ENCODE data around the gene AADAC.
"Not testable (repeated sequence)": the region's sequence is repeated elsewhere in the genome, so short reads cannot be mapped to it uniquely, and the experiment has no call there.

The AADAC gene

DNA sequence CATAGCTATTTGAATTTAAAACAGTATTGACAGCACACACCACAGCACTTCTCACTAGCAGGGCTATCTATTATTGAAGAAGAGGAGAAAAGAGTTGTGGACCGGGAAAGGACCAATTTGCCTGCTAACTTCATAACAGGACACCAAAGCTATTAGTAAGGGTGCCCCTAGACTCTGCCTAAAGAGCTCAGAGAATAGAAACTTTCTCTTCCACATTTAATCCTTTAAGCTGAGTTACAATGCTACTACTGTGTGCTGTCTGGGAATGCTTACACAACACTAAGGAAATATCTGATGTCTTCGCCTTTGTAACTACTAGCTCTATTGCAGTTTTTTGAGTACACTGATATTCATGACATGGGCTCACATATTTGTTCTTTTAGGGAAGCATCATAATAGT lies 13.5 kb upstream of the AADAC start:
- no peak for DNase-seq

GRCh38 chr3:151804267-151804666 lies 9.6 kb upstream of the AADAC start:
- no peak for DNase-seq

DNA sequence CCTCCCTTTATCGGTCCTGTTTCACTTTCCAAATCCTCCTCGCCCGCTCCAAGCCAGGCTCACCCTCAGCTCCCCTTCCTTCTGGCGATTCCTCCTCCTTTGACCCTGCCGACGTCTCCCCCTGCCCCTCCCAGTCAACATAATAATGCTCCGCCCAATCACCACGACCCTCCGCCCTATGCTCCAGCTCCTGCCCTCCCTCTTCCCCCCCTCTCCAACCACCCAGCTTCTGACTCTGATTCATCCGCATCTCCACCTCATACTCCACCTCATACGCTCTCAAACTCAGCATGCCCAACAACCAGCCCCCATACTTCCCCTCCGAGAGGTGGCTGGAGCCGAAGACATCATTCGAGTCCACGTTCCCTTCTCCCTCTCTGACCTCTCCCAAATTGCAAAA lies 7.1 kb upstream of the AADAC start:
- DNase-seq: no peak

- DNase-seq: not testable (repeated sequence)
These were observed 5.0 kb upstream of the AADAC start for GRCh38 chr3:151808926-151809325.

- DNase-seq: no peak
These were observed 2.4 kb upstream of the AADAC start for GRCh38 chr3:151811474-151811873.

- DNase-seq: no peak
These were observed 672 bp downstream of the AADAC start for GRCh38 chr3:151814588-151814987.

DNA sequence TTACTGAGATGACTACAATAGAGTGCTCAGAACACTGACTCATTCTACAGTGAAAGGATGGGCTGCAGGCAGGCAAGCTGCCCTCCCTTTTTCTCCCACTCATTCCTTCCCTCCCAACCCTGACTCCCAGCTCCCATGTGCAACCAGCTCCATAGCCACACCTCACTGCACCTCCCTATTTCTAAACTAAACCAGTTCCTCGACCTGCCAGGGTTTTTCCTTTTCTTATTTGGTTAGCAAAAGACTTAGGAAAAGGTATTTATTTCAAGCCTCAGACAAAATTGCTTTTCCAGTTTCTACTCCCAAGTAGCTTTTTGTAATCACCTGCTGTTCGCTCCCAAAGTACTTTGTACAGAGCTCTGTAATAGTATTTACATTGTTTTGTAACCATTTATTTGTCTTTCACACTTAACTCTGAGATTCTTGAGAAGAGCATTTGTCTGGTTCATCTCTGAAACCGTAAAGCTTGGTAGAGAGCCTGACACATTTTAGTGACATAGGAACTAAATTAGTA lies 2.2 kb downstream of the AADAC start:
- no peak for DNase-seq

GRCh38 chr3:151817473-151817872 lies 3.6 kb downstream of the AADAC start:
- no peak for DNase-seq

- DNase-seq: no peak
These were observed 4.4 kb downstream of the AADAC start for GRCh38 chr3:151818361-151818760.

GRCh38 chr3:151819910-151820309 lies 6.0 kb downstream of the AADAC start:
- no peak for DNase-seq

DNA sequence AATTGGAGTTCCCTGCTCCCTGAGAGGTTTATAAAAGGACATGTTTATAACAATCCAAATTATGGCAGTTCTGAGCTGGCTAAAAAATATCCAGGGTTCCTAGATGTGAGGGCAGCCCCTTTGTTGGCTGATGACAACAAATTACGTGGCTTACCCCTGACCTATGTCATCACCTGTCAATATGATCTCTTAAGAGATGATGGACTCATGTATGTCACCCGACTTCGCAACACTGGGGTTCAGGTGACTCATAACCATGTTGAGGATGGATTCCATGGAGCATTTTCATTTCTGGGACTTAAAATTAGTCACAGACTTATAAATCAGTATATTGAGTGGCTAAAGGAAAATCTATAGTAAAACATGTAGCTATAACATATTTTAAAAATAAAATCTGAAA lies 13.9 kb downstream of the AADAC start:
- no peak for DNase-seq

GRCh38 chr3:151835751-151836525 lies 22.0 kb downstream of the AADAC start:
- DNase-seq: no peak

DNA sequence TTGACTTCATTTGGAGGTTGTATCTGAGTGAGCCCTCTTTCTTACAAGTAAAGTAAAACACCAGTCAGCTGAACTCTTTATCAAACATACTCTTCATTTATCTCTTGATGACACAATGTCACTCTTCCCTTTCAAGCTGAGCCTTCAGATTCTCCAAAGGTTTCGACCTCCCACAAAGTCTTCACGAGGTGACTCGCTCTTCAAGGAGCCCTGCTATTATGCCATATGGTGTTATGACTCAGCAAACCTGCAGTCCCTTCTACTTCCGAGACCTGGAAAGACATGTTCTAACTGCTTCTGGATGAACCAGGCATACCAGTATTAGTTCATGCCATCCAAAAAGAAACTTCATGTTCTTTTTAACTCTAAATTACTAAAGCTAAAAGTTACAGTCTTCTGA lies 23.1 kb downstream of the AADAC start:
- DNase-seq: peak; percentile 20

GRCh38 chr3:151838574-151839312 lies 24.8 kb downstream of the AADAC start:
- DNase-seq: peak; percentile 82

- DNase-seq: no peak
These were observed 25.4 kb downstream of the AADAC start for GRCh38 chr3:151839313-151839631.

DNA sequence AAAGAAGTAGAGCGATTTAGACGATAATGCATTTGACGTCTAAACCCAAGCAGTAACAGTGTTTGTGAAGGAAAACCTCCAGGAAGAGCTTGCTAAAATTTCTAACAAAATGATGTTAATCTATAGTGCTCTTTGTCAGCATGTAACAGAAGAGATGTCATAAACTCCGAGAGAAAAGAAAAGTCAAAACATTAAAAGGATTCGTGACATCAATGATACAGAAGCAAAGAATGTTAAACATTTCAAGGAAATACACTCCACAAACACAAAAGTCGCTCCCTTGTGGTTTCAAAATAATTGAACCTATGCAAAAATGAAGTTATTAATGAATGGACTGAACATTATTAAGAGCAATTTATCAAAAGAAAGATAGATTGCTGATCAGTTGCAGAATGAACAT lies 27.9 kb downstream of the AADAC start:
- DNase-seq: no peak

- DNase-seq: no peak
These were observed 29.4 kb downstream of the AADAC start for GRCh38 chr3:151843275-151843674.

DNA sequence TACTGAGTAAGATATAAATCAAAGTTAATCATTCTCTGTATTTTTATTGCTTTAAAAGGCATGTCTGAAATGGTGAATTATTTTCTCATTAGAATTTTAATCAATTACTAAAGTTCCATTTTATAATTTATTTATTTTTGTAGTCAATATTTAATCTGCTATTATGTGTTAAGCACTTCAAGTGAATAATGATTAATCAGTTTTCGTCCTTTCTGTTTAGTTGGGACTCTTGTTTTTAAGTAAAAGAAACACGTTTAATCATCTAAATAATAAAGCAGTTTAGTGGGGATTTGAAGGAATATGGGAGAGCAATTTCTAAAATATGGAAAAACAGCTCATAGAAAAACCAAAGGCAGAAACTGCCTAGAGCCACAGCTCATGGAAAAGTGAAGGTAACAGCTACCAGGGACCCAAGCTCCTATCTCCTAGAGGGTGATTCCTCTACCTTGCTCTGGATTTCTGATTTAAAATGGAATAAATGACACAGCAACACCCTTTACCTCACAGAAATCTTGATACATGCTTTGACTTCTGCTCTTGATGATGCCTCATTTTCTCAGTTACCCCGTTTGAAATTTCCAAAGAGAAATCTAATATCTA lies 31.5 kb downstream of the AADAC start:
- no peak for DNase-seq

- DNase-seq: not testable (repeated sequence)
These were observed 36.1 kb downstream of the AADAC start for GRCh38 chr3:151850065-151850464.

DNA sequence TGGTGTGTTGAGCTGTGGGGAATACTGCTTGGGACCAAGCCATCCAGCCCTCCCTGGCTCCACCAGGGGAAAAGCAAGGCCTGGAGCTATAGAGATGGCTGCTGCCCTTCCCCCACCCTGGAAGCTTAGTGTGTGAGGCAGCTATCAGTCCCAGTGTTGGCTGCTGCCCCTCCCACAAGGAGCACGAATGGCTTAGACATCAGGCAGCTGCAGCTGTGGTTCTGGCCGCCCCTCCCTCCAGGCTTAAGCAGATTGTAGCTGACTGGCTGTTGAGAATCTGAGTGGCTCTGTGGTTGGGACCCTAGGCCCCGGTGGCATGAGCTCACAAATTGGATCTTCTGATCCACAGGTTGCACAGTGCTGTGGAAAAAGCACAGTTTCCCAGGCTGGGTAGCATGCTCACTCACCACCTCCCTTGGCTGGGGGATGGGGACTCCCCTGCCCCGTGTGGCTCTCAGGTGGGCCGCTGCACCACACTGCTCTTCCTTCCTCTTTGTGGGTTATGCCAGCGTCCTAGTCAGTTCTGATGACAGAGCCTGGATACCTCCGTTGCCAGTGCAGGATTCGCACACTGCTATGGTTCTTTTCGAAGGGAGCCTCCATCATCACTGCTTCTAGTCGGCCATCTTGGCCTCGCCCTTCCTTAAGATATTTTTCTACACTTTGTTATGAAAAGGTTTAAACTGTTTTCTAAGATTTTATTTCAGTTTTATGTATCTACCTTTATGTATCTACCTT lies 38.3 kb downstream of the AADAC start:
- no peak for DNase-seq

DNA sequence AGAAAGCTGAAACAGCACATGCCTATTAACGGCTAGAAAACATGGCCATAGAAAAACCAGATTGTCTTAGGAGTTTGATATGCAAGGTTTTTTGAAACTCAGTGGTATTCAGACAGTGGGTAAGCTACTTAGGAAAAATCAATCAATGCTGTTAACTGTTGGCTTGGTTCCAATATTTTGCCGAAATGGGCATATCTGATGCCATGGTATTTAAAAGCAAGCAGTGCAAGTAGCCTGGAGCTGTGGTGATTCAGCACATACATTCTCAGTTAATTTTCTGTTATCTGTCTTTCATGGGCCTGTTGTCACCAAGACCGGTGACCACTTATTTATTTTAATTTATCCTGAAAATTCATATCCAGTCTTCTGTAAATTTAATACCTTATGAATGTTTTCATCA lies 42.2 kb downstream of the AADAC start:
- DNase-seq: no peak

DNA sequence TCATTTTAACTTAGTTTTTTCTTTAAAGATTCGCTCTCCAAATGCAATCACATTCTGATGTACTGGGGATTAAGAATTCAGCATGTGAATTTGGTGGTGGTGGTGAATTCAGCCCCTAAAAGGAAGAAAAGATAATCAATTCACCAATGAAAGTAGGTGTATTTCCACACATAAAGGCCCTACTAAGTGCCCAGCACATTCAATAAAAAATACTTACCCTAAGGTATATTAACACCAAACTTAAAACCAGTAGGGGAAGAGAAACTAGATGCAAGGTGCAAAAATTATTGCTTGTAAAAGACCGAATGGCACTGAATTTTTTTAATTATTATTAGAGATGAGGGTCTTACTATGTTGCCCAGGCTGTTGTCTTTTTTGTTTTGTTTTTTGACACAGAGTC lies 42.7 kb downstream of the AADAC start:
- no peak for DNase-seq

DNA sequence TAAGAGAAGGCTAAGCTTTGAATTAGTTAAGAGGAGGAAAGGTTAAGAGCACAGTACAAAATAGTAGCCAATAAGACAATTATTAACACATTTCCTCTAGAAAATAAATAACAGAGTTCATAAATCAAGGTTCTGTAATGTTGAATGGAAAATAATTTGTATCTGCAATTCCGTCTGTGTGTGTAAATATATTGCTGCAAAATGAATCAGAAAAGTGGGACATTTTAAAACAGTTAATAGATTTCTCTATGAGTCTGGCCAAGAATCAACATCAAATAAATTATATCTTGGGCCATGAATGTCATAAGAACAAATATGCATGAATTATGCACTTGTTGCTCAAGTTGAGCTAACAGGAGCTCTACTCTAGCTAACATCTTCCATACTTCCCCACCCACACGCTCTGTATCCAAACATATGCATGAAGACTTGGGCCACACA lies 45.3 kb downstream of the AADAC start:
- DNase-seq: no peak

Data from RPMI8226 (cell line).